Activated CD4-positive, alpha-beta T cell treated with anti-CD3 and anti-CD28 coated beads for 1 hour (primary cell): ENCODE data around the gene MZT2A.
A peak's percentile ranks its signal among the peaks of the same experiment; 100 is the strongest.
"Not testable (repeated sequence)": the region's sequence is repeated elsewhere in the genome, so short reads cannot be mapped to it uniquely, and the experiment has no call there.

Experiments
- DNase-seq: peaks from one replicate; pipeline ENCODE4 v3.0.0-alpha.2; 2020

Gene MZT2A, protein sequence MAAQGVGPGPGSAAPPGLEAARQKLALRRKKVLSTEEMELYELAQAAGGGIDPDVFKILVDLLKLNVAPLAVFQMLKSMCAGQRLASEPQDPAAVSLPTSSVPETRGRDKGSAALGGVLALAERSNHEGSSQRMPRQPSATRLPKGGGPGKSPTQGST

DNA sequence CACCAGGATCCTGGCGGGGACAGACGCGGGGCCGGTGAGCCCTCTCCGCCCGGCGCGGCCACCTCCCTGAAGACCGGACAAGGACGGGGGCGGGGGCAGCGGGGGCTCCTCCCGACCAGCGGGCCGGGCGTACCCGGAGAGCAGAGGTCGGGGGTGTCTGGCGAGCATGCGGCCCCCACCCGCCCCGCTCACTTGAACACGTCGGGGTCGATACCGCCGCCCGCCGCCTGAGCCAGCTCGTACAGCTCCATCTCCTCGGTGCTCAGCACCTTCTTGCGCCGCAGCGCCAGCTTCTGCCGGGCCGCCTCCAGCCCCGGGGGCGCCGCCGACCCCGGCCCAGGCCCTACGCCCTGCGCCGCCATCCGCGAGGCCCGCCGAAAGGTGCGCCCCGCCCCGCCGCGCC lies at the start of gene MZT2A:
MZT2A (minus strand) TSS at position 383 of the 403 bp plus-strand sequence; CDS start at position 362, 21 bp downstream.
- DNase-seq = not testable (repeated sequence)

DNA sequence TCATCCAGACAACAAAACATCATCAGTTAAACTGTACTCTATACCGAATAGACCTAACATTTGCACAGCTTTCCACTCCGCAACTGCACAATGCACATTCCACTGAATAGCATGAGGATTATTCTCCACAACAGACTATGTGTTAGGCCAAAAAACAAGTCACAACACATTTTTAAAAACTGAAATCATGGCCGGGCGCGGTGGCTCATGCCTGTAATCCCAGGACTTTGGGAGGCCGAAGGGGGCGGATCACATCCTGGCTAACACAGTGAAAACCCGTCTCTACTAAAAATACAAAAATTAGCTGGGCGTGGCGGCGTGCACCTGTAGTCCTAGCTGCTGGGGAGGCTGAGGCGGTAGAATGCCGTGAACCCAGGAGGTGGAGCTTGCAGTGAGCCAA lies 46.7 kb upstream of the MZT2A start:
- DNase-seq = not testable (repeated sequence)

- not testable (repeated sequence) for DNase-seq
Observed at GRCh38 chr2:131536841-131537240, 44.6 kb upstream of the MZT2A start.

- DNase-seq = not testable (repeated sequence)
Observed at GRCh38 chr2:131535951-131536826, 44.0 kb upstream of the MZT2A start.

DNA sequence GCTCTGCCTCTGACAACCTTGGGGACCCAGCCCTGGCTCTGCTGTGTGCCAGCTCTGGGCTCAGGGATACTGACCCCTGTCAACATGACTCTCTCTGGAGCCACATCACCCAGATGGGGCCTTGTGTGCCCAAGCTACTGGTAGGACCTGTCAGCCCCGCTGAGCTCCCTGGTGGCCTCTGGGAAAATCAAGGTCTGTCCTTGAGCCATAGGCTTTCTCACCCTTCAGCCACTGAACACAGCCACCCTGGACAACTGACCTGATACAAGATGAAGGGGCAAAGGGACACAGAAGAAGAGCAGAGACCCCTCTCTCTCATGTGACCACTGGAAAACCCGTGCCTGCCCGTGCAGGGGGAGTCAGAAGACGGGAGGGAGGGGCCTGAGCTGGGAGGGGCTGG lies 43.3 kb upstream of the MZT2A start:
- DNase-seq = no peak

DNA sequence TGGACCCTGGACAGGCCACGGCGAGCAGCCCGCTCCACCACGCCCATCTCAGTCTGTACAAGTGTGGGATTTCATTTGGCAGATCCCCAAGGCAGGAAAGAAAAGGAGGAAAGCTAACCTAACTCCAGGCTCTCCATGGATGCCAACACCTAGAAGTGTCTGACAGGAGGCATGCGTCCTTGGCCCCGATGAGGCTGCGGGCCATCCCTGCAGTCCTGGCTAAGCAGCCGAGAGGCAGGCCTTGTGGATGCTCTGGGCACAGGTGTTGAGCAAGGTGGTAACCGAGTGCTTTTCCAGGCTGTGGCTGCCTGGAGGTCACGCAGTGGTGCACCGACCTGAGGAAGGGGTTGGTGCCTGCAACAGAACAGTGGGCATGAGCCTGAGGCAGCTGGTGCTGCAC lies 42.8 kb upstream of the MZT2A start:
- DNase-seq = not testable (repeated sequence)

- DNase-seq = not testable (repeated sequence)
Observed at GRCh38 chr2:131534317-131534672, 42.1 kb upstream of the MZT2A start.

- DNase-seq = not testable (repeated sequence)
Observed at GRCh38 chr2:131533609-131534316, 41.6 kb upstream of the MZT2A start.

DNA sequence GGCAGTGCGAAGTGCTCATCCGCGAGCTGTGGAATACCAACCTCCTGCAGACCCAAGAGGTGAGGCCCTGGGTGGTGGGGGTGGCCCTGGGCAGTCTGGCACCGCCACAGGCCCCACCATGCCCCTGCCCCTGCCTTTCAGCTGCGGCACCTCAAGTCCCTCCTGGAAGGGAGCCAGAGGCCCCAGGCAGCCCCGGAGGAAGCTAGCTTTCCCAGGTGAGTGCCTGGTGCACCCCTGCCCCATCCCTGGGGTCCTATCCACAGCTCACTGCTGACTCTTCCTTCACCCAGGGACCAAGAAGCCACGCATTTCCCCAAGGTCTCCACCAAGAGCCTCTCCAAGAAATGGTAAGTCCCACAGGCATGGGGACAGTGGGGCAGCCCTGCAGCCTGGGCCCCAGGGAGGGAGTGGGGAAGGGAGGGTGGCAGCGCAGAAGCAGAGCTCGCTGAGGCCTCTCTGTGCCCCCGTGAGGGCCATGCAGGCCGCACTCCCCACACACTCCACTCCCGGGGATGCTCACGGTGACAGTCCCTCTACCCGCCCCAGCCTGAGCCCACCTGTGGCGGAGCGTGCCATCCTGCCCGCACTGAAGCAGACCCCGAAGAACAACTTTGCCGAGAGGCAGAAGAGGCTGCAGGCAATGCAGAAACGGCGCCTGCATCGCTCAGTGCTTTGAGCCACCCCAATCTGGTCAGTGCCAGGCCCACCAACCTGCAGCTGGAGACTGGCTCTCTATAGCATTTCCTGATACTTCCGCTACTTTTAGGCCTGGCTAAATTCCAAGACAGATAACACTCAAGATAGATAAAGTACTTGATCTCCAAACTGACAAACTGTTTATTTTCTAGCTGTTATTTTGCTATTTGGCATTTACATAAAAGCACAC lies 40.8 kb upstream of the MZT2A start:
- DNase-seq = not testable (repeated sequence)

DNA sequence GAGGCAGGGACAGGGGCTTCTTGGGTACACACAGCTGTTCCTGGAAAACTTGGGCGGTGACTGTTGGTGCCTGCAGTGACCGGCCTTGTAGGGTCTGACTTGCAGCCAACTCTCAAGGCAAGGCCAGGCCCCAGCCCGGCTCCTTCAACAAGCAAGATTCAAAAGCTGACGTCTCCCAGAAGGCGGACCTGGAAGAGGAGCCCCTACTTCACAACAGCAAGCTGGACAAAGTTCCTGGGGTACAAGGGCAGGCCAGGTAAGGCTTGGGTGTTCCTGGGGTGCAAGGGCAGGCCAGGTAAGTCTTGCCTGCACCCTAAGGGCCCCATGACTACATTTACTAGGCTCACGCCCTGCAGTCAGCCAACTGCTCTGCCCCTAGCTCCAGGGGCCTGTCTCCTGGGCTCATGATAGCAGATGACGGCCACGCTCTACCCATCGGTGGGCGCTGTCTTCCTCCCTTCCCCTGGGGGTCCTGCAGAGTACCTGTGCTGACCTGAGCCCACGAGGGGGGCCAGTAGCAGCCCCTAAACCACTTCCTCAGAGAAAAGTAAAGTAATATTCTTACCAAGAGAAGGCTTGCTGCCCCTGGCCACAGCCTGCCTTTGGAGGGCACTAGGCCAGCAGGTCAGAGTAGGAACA lies 39.5 kb upstream of the MZT2A start:
- DNase-seq = not testable (repeated sequence)

GRCh38 chr2:131530626-131531344 lies 38.6 kb upstream of the MZT2A start:
- not testable (repeated sequence) for DNase-seq

GRCh38 chr2:131529864-131530445 lies 37.8 kb upstream of the MZT2A start:
- DNase-seq = not testable (repeated sequence)

DNA sequence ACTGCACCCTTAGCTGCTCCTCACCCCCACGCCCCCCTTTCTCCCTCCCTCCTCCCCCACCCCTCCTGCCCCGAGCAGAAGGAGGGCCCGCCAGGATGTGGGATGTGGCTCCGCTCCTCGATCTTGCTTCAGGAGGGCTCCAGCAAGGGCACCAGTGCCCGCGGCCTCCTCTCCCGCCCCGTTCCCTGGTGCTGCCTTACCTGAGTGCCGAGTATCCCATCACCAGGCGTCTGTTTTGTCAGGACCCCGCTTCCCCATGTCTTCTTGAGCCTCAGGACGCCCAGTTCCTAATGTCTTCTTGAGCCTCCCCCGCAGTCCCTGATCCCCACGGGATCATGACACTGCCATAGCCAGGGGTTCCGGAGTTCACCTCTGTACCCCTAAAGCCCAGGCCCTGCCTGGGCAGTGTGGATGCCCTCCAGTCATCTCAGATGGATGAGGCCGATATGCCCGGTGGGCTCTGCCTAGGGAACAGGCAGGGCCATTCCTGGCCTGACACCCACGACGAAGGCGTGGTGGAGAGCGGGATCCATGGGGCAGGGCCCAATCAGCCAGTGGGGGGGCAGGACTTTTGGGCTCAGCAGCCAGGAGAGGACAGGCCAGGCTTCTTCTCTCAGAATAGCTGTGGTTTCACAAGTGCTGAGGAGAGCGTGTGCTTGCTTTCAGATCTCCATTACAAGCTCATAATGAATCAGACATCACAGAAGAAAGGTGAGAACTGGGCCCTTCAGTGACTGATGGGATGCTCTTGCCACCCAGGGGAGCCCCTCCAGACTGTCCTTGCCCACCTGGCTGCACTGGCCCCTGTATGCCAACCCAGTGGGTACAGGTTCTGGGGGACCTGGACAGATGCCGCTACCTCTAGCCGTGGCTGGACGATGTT lies 37.0 kb upstream of the MZT2A start:
- DNase-seq = not testable (repeated sequence)

GRCh38 chr2:131527131-131528001 lies 35.2 kb upstream of the MZT2A start, which contains the start of gene CCDC74A:
TSS of gene CCDC74A (plus strand) at chr2:131527888. CDS start at chr2:131527971, 83 bp downstream.
- DNase-seq = peak; percentile 68

DNA sequence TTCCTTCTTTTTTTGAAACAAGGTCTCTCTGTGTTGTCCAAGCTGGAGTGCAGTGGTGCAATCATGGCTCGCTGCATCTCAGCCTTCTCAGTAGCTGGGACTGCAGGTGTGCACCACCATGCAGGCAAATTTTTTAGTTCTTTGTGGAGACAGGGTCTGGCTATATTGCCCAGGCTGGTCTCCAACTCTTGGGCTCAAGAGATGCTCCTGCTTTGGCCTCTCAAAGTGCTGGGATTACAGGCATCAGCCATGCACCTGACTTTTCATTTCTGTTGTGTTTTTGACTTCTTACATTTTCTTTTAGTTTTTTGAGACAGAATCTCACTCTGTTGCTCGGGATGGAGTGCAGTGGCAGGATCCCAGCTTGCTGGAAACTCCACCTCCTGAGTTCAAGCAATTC lies 33.1 kb upstream of the MZT2A start:
- DNase-seq = not testable (repeated sequence)

DNA sequence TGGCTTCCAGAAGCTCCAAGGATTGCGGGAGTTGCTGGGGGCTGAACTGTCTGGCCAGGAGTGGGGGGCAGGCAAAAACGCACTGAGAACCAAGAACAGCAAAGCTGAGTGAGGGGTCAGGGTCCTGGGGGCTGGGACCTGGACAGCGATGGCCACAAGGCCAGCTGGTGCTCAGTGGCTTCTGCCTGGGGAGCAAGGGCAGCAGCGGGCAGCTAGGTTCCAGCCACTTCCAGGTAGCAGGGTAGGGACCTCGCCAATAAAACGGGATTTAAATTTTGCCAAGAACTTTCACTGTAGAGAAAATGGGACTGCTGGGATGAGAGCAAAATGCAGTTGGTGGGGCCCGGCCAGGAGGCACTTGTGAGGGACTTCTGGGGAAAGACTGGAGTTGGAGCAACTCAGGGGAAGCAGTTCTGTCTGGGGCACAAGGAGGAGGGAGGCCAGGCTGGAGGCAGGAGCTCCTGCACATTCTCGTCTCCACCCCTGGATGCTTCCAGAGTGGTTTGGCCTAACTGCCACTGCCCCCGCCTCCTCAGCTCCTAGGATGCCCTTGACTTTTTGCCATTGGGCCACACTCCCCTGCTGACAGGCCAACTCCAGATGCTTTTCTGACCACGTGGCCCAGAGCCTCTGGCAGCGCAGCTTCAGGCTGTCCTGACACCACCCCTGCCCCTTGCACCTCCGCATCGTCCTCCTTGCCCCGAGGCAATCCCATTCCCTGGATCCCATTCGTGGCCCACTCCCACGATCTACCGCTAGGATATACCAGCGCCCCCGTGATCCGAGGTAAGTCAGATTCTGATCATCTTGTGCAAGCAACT lies 30.0 kb upstream of the MZT2A start:
- no peak for DNase-seq

- DNase-seq = not testable (repeated sequence)
Observed at GRCh38 chr2:131521524-131521923, 29.3 kb upstream of the MZT2A start.

GRCh38 chr2:131520526-131520925 lies 28.3 kb upstream of the MZT2A start:
- no peak for DNase-seq
